Left hindlimb (tissue), 1 donor: ENCODE results near the gene LYL1.

ENCODE experiments used
- DNase-seq: peaks from one replicate; pipeline ENCODE4 v3.0.0-alpha.2; 2018

The LYL1 gene

DNA sequence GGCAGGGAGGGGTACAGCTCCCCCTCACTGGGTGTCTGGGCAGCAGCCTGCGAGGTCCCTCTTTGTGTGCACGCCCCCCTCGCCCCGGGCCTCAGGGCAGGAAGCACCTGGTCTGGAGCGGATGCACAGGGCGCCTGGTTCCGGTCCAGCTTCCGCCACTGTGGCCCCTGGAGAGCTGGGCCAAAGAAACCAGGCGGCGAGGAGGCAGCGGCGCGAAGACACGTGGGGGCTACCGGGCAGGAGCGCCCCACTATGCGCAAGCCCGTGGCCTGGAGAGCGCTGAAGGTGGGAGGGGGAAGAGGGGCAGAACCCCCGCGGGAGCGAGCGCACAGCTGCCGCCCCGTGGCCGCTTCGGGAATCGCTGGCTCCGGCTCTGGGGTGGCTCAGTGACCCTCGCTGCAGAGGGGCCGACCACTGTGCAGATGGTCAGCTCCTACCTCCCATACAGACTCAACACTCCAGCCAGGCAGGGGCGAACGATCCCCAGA lies 1.7 kb upstream of the LYL1 start:
- DNase-seq: peak; percentile 78

DNA sequence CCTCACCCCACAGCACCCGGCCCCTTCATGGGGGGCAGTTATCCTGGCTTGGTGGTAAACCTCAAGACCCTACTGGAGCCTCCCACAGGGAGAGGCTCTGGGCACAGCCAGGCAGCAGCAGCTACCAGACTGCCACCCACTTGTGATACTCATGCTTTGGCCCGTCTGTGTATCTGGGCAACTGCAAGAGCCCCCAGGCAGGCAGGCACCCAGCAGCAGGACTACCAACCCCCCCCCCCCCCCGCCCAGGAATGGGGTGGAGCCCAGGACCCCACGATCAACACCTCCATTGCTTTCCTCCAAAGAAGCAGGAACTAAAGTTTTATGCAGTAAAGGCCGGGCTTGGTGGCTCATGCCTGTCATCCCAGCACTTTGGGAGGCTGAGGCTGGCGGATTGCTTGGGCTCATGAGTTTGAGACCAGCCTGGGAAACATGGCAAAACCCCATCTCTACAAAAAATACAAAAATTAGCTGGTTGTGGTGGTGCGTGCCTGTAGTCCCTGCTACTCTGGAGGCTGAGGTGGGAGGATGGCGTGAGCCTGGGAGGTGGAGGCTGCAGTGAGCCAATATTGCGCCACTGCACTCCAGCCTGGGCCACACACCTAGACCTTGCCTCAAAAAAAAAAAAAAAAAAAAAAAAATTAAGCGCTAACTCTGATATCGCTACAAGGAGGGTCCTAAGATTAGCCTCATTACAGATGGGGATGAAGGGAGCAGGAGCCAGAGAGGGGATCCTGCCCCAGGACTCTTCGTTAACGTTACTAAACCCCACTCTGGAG lies 1.1 kb upstream of the LYL1 start:
- peak; percentile 58 for DNase-seq

DNA sequence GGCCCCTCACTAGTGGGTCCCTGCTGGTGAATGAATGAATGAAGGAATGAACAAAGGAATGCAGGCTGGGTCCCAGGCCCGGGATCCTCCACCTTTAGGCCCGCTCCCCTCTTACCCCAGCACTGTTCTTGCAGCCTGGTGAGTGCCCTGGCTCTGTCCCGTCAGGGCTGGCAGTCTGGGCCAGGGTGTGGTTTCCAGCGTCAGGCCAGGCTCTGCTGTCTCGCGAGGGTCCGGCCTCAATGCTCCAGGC lies 317 bp downstream of the LYL1 start:
- no peak for DNase-seq

DNA sequence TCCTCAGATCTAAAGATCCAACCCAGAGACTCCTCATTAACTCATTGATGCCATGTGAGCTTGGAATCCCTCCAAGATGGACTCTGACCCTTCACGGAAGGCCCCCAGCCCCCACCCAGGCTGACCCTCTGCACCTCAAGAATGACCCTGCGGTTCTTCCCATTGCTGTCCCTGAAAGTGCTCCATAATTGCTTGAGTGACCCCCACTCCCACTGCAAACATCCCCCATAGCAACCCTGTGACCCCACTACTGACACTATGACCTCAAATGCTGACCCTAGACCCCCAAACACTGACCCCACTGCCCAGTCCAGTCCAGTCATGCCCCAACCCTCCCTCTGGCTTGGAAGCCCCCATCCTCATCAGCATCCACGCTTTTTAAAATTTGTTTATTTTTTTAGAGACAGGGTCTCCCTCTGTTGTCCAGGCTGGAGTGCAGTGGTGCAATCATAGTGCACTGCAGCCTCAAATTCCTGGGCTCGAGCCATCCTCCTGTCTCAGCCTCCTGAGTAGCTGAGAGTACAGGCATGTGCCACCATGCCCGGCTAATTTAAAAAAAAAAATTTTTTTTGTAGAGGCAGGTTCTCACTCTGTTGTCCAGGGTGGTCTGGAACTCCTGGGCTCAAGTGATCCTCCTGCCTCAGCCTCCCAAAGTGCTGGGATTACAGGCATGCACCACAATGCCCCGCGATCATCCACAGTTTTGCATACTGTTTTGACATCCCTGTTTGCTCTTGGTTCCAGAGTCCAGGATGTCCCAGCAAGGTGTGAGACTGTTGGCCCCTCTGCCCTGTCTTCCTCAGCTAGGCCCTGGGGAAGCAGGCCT lies 855 bp downstream of the LYL1 start:
- DNase-seq: peak; percentile 17

DNA sequence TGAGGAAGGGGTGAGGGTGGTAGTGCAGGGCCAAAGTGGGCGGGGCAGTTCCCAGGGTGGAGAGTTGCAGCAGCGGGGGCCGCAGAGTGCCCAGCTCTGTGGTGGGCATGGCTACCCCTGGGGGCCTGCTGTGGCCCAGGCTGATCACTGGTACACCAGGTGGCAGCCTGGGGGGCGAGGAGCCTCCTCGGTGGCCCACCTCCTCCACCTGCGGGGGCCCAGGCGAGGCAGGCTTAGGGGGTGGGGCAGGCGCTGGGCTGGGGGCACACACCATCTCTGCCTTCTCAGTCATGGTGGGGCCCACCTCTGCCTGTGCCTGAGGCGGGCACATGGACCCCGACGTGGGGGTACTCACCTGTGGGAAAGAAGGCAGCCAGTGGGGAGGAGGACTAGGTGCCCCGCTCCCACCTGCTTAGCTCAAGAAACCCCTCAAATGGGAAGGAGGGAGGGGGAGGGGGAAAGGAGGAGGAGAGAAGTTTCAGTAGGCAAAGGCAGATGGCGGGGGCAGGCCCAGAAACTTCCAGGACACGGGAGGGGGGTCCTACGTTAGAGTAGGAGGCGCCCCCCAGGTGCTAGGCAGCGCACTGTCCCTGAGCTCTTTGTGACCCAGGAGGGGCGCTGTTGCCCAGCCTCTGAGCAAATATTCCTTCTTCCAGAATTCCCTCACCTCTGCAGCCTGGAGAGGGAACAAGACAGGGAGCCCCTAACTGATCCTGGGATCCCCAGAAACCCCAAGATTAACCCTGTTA lies 1.6 kb downstream of the LYL1 start:
- DNase-seq: peak; percentile 57

DNA sequence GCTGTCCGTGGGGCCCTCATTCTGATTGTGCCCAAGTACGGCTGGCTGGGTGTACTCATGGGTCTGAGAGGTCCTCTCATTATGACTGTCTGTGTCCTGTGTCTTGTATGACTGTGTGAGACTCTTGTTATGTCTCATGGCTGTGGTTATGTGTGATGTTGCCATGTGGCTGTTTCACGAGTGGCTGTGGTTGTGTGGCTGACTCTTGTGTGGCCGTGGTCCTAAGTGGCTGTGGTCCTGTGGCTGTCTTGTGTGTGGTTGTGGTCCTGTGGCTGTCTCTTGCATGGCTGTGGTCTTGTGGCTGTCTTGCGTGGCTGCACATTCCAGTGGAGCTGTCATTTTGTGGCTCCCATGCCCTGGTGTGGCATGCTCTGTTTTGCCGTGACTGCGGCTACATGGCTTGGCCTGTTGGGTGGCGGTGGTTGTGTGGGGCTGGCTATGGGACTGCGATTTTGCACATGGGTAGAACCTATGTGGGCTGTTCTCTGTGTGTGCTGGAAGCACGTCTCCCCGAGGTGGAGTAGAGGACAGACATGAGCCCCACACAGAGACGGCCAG lies 2.5 kb downstream of the LYL1 start:
- peak; percentile 61 for DNase-seq

DNA sequence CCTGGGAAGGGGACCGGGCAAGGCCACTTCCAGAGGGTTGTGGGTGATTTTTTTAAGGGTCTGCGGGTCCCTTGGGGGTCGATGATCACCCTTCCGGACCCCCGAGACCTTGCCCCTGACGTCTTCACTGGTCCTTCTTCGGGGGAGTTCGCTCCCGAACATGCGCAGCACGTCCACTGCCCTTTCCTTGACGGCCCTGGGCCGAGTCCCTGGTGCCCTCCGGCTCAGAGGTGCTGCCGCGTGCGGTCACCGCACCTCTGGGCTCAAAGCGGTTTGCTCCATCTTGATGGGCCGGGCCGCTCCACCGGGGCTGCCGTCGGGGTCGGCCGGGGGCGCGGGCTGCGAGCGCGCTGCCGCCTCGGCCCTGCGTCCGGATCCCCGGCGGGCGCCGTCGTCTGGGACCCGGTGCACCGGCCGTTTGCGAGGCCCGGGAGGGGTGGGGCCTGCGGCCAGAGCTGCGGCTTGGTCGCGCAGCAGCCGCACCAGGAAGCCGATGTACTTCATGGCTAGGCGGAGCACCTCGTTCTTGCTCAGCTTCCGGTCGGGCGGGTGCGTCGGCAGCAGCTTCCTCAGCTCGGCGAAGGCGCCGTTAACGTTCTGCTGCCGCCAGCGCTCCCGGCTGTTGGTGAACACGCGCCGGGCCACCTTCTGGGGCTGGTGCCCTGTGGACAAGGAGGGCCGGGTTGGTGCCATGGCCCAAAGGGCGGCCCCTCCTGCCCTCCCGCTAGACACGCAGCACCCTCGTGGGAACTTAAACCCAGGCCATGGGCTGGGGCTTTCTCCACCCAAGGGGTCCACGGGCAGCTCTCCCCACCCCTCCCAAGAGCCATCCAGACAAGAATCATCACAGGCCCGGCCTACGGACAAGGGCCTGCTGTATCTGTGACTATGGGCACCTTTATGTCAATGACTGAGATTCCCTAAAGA lies 3.3 kb downstream of the LYL1 start:
- DNase-seq: peak; percentile 63

DNA sequence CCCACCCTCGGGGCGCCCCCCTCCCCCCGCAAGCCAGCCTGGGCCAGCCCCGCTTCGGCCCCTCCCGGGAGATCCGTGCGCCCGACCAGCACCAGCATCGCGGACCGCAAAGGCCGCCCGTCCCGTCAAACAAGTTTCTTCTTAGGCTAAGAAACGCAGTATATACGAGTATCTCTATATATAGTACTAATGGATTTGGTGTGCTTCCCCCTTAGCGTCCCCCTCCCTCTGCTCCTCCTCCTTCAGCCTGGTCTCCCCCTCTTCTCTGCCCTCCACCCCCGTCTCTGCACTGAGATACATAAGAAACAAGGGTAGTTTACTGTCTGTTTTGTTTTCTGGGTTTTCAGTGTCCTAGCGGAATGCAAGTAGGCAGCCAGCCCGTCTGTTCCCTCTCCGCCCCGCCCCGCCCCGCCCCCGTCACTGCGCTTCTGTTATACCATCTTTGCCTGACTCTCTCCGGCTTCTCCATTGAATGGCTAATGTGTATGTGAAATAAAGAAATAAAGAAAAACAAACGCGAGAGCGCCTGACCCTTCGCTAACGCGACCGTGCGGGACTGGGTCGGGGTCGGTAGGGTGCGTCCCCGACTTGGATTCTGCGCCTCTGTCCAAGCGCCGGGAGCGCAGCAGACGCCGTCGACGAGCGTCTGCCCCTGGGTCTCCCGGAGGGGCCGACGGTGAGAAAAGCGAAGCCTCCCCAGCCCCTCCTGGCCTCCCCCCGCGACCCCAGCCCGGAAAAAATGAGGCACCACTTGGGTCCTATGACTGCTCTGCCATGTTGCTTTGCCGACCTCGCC lies 4.2 kb downstream of the LYL1 start:
- peak; percentile 83 for DNase-seq

DNA sequence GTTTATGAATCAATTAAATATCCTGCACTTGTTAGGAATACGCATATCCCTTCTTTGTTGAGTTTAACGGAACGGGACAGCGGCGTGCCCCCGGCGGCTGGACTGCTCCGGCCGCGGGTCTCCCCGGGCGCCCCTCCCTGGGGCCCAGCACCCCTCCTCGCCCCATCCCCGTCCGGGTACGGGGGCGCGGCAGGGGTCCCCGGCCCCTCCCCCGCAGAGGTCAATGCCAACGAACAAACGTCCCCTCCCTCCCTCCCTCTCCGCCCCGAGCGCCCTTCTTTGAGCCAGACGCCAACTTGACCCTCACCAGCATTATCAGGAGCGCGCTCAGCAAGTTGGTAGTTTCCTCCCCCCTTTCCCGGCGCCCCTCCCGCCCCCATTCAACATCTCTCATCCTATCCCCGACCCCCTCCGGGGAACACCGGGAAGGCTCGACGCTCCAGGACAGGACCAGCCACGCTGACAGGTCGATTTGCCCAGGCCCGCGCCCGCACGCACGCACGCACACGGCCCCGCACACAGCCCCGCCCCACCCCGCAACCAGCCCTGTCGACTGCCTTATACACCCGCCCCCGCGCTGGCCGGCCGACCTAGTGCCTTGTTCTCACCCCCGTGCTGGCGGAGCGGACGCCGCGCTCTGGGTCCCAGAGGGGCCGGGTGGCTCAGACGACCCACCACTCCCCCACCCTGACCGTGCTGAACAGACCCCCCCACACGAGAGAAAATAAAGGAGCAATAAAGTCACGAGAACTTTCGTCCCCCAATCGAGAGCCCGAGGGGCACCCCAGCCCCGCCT lies 5.0 kb downstream of the LYL1 start:
- peak; percentile 56 for DNase-seq

DNA sequence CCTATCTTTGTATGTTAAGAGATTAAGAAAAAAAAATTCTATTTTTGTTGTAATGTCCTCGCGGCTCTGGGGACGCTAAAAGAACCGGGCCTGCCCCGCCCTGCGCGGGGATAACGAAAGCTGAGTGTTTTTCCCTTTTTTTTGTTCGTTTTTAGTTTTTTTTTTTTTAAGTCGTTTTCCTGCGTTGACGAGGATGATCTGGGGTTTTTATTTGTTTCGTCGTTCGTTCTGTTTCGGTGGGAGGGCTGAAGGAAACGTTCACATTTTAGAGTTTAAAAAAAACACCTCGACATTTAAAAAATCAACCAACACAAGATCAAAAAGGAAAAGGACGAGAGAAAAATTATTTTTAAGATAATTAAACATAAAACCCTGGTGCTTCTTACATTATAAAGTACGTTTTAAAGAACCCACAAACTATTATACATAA lies 5.6 kb downstream of the LYL1 start:
- DNase-seq: no peak

DNA sequence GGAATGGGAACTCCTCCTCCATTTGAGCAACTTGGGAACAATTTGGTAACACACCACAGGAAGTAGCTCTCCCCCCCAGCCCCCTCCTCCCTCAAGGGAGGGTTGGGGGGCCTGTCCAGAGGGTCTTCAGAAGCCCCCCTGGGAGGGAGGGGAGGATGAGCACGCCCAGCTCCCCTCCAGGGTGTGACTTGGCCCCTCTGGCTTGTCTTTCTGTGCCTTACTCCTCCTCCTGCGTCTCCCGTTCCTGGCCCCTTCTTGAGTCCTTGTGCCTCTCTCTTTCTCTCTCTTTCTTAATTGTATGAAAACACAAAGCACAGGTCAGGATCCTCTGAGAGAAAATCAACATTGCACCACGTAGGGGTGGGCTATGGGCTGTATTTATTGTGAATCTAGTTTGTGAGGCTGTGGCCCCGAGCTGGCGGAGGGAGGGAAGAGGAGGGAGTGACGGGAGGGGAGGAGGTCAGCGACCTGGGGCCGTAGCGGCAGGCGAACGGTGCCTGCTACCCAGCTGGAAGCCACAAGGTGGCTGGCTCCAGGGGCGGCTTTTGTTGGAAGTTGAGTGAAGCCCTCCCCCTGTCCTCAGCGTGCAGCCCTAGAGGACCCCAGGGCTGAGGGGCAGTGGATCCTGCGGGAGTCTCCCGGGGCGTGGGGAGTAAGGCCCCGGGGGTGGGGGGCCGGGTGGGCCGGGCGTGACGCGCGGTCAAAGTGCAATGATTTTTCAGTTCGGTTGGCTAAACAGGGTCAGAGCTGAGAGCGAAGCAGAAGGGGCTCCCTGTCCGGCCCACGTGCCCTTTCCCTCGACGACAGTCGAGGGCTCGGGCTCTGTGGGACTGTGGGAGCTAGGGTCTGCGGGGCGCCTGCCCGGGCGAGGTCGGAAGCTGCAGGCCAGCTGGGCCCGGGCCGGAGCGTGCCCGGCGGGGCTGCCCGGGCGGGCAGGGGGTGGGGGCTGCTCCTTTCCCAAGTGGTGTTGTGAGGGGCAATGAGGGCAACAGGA lies 6.4 kb downstream of the LYL1 start:
- DNase-seq: no peak

DNA sequence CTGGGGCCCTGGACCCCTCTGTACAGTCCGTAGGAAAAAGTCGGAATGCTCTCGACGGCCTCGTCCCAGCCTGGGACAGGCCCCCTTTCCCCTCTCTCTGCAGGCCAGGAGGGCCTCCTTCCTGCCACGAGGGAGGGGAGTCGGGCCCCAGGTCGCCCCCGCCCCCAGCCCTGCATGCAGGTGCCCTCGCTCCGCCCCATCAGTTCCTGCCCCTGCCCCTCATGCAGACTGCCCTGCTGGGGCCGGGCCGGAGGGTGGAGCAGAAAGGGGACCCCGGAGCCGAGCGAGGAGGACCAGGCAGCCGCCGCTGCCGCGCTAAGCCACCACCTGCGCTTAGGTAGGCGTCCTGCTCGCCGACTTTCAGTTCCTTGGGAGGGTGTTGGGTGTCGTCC lies 7.3 kb downstream of the LYL1 start:
- DNase-seq: no peak

DNA sequence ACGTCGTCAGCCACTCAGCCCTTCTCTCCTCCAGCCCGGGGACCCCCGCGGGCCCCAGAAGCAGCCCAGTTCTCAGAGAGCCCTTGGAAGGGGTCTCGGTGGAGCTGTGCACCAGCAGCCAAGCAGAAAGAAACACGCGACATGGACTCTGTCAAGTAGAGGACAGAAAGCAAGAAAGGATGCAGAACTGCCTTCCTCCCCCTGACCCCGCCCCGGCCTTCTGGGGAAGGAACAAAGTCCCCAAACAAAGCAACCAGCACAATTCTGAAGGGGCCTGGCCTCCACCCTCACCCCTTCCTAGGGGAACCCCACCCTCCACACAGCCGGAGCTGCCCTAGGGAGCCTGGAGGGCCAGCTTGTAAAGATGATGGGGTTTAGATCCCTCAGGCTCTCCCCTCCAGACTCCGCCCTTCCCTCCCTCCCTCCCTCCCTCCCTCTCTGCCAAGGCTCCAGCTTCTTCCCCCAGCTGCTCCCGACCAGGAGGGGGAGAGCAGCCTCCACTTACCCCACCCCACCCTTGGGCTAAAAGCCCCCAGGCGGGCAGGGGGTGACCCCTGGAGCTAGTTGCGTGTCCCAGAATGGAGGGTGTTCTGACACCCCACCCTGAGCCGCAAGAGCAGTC lies 7.8 kb downstream of the LYL1 start:
- peak; percentile 57 for DNase-seq

DNA sequence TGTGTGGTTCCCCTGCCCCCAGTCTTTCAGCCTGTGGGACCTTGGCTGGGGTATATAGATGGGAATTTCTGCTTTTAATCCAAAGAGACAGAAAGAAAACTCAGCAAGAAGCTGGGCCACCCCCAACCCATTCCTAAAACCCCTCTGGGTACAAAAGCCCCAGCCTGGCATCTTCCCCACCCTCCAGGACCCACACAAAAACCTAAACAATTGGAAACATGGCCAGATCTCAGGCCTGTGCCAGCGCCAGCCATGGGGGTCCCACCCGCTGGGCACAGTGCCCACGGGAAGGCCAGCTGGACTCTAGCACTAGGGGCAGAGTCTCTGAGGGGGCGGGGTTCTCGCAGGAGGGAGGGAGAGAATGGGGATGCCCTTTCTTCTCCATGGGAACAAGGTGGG lies 8.6 kb downstream of the LYL1 start:
- peak; percentile 64 for DNase-seq

DNA sequence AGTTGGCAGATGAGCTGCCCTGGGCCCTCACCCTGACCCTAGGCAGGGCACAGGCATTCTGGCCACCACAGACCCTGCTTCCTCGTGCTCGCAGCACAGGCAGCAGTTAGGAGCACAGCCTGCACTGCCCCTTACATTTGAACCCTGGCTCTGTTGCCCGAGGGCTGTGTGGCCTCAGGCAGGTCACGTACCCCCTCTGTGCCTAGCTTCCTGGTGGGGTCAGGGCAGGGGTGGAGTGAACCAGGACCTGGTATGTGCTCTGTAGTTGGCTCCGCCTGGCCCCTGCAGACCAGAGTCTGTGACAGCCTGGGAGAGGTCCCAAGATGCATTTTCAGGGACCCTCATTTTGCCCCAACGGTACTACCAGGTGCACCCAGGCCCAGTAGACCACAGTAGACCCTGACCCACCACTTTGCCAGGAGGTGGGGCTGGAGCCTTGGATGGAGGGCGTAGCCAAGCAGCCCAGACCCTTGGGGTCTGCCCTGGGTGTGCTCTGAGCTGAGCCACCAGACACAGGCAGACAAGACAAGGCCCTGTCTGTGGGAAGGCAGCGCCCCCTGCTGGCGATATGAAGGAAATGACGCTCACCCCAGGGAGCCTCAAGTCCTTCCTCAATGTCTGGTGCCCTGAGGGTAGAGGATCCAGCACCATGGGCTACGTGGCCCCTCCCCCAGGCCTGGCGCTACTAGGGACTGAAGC lies 9.1 kb downstream of the LYL1 start:
- peak; percentile 86 for DNase-seq

DNA sequence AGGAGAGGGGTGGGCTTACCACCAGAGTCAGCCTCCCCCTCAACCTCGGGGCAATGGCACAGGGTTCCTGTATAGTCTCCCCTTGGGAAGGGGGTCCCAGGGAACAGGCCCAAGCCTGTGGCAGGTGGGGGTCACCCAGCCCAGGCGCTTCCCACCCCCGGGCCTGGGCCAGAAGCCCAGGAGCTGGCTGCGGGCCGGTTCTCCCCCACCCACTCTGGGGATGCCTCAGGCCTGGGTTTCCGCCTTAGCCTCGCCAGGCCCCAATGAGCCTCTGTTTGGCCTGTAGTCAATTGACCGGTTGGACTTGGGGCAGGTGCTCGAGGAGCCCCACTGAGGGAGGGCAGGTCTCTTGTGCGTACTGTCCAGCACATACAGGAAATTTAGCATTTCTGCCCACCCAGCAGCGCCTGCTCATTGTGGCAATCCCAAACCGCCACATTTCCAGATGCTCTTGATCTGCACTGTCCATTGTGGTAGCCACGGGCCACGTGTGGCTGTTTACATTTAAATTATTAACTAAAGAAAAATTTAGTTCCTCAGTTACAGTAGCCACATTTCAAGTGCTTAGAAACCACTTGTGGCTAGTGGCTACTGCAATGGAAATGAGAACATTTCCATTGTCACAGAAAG lies 9.9 kb downstream of the LYL1 start:
- no peak for DNase-seq

DNA sequence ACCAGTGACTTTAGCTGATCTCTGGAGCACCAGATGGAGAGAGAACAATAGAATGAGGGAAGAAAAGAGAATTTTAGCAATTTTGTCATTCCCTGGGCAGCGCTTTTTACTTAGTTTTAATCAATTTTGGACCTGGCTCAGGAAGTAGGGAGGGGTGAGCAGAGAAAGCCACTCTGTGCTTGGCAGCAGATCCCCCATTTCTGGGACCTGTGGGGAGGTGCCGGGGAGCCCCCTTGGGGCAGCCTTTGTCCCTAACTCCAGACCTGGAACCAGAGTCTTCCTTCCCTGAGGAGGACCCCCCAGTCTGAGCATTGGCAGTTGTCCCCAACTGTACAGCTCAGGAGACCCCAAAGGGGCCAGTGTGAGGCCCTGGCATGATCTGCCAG lies 10.5 kb downstream of the LYL1 start:
- DNase-seq: no peak
